Tibial nerve (tissue), 3 donors: ENCODE results near the gene BRSK1.

Source experiments
- POLR2A ChIP-seq, 2 donors: fragments of 450-650 bp; IDR thresholded peaks; one replicate each; pipeline ENCODE4 v1.6.1; 2017; ENCODE audit warnings: antibody characterized with exemption in 2 of 2, mild to moderate bottlenecking in 2 of 2, moderate library complexity in 2 of 2
- TF ChIP-seq, protein P1 (sequence below), 5 experiments: fragments of 200-600 bp in 3 of 5; fragments of 450-650 bp in 2 of 5; sonication (generic) in 3 of 5; IDR thresholded peaks; one replicate each; pipeline ENCODE4 v1.5.1; 2016 to 2019; ENCODE audit warnings: antibody characterized with exemption in 5 of 5, mild to moderate bottlenecking in 3 of 5, moderate library complexity in 2 of 5

DNA sequence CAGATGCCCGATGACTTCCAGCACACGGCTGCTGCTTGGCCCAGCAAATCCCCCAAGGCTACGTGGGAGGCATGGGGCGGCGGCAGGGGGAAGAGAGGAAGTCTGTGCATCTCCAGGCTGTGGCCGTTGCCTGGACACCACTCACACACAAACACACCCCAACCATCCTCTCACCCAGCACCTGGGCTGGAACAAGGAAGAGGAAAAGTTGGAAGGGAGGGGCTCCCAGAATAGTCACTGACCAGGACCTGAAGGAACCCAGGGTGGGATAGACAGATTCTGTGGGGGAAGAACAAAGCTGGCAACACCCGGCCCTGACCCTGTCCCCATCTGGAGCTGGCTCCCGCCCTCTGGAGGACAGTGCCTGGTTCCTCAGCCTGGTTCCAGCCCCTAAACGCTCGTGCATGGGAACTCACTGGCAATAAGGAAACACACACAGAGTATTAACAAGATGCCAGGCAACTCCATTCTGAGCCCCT, 36.1 kb upstream of the BRSK1 start:
- TF ChIP-seq, protein P1, sequence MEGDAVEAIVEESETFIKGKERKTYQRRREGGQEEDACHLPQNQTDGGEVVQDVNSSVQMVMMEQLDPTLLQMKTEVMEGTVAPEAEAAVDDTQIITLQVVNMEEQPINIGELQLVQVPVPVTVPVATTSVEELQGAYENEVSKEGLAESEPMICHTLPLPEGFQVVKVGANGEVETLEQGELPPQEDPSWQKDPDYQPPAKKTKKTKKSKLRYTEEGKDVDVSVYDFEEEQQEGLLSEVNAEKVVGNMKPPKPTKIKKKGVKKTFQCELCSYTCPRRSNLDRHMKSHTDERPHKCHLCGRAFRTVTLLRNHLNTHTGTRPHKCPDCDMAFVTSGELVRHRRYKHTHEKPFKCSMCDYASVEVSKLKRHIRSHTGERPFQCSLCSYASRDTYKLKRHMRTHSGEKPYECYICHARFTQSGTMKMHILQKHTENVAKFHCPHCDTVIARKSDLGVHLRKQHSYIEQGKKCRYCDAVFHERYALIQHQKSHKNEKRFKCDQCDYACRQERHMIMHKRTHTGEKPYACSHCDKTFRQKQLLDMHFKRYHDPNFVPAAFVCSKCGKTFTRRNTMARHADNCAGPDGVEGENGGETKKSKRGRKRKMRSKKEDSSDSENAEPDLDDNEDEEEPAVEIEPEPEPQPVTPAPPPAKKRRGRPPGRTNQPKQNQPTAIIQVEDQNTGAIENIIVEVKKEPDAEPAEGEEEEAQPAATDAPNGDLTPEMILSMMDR (IDR thresholded peaks at IDR 0.05), result no peak
- no peak for TF ChIP-seq POLR2A (IDR thresholded peaks at IDR 0.05)
